ENCODE results near the gene DKC1.
A peak's percentile ranks its signal among the peaks of the same experiment; 100 is the strongest.

Gene DKC1

GRCh38 chrX:154731881-154732280, 30.8 kb upstream of the DKC1 start:
- Mint-ChIP-seq H3K27me3 (ENCODE audit: low read depth) (no peaks in the 10 kb centered on the region), H3K4me1 (peaks cover 45% of the 10 kb centered on the region), H3K9me3 (peaks cover 2% of the 10 kb centered on the region), H3K4me3 (no peak overlapping the region), H3K36me3 (ENCODE audit: low read depth) (no peaks in the 10 kb centered on the region), H3K27ac (peak overlapping the region in 1 of 3 experiments; percentile 28)
- TF ChIP-seq CTCF (IDR thresholded peaks at IDR 0.05; ENCODE audit: unreplicated experiment in 3 of 3): no peak

- Mint-ChIP-seq H3K27me3 (ENCODE audit: low read depth) (no peaks in the 10 kb centered on the region), H3K27ac (peak overlapping the region in 2 of 3 experiments; percentile 28 to 40), H3K4me3 (no peak overlapping the region), H3K9me3 (peaks cover 6% of the 10 kb centered on the region), H3K36me3 (ENCODE audit: low read depth) (no peaks in the 10 kb centered on the region), H3K4me1 (peaks cover 45% of the 10 kb centered on the region)
- TF ChIP-seq CTCF (IDR thresholded peaks at IDR 0.05; ENCODE audit: unreplicated experiment in 3 of 3): no peak
These were observed 30.1 kb upstream of the DKC1 start for GRCh38 chrX:154732421-154733065.

GRCh38 chrX:154733066-154733425, 29.6 kb upstream of the DKC1 start:
- TF ChIP-seq CTCF (IDR thresholded peaks at IDR 0.05; ENCODE audit: unreplicated experiment in 3 of 3): no peak
- no peaks in the 10 kb centered on the region for H3K36me3 Mint-ChIP-seq (ENCODE audit: low read depth)
- peaks cover 45% of the 10 kb centered on the region for H3K4me1 Mint-ChIP-seq
- H3K9me3 Mint-ChIP-seq: peaks cover 7% of the 10 kb centered on the region
- no peak overlapping the region for H3K4me3 Mint-ChIP-seq
- peak overlapping the region in 2 of 3 experiments; percentile 28 to 40 for H3K27ac Mint-ChIP-seq
- H3K27me3 Mint-ChIP-seq (ENCODE audit: low read depth): no peaks in the 10 kb centered on the region

- TF ChIP-seq CTCF (IDR thresholded peaks at IDR 0.05; ENCODE audit: unreplicated experiment in 3 of 3): no peak
- peaks cover 7% of the 10 kb centered on the region for H3K9me3 Mint-ChIP-seq
- H3K27me3 Mint-ChIP-seq (ENCODE audit: low read depth): no peaks in the 10 kb centered on the region
- H3K4me3 Mint-ChIP-seq: no peak overlapping the region
- no peaks in the 10 kb centered on the region for H3K36me3 Mint-ChIP-seq (ENCODE audit: low read depth)
- peak overlapping the region; percentile 94 to 98 (median 95) for H3K27ac Mint-ChIP-seq
- peaks cover 45% of the 10 kb centered on the region for H3K4me1 Mint-ChIP-seq
These were observed 28.4 kb upstream of the DKC1 start for GRCh38 chrX:154734061-154734781.

- Mint-ChIP-seq H3K4me3 (no peak overlapping the region), H3K9me3 (peaks cover 7% of the 10 kb centered on the region), H3K27me3 (ENCODE audit: low read depth) (no peaks in the 10 kb centered on the region), H3K36me3 (ENCODE audit: low read depth) (no peaks in the 10 kb centered on the region), H3K4me1 (peaks cover 35% of the 10 kb centered on the region), H3K27ac (peak overlapping the region in 2 of 3 experiments; percentile 95 to 98)
- no peak for TF ChIP-seq CTCF (IDR thresholded peaks at IDR 0.05; ENCODE audit: unreplicated experiment in 3 of 3)
These were observed 26.8 kb upstream of the DKC1 start for GRCh38 chrX:154735695-154736393.
